ENCODE measurements around the gene CCDC78.
A peak's percentile ranks its signal among the peaks of the same experiment; 100 is the strongest.
"Not testable (repeated sequence)": the region's sequence is repeated elsewhere in the genome, so short reads cannot be mapped to it uniquely, and the experiment has no call there.

Gene CCDC78

DNA sequence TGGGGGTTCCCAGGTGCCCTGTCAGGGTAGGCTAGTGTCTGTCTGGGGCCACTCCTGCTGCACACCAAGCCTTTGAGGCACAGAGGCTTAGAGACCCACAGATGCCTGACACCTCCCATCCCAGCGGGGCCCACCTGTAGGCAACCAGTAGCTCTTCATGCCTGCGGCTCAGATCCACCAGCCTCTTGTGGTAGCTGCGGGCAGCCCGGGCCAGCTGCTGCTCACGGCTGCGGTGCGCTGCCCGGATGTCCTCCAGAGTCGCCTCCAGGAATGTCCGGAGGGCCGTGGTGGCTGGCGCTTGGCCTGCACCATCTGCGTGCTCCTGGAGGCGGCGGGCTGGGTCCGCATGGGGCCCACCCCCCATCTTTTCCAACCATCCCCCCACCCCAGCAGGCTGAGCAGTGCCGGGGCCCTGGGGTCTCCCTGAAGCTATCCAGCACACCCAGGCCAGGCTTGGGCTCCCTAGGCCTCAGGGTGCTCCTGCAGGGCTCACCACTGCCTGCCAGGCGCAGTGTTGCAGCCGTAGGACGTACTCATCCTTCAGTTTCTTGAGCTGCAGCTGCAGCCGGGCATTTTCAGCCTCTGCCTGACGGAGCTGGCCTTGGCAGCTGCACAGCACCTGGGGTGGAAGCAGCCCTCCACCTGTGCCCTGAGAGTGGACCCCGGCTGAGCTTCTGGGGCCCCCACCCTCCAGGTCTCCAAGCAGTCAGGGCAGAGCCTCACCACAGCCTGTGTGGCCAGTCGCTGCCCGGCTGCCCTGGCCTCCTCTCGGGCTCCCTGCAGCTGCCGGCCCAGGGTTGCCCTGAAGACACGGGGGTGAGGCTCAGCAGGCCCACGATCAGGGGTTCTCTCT lies 1.8 kb downstream of the CCDC78 start:
- DNase-seq (ENCODE audit: low read depth in 3 of 3): no peak

DNA sequence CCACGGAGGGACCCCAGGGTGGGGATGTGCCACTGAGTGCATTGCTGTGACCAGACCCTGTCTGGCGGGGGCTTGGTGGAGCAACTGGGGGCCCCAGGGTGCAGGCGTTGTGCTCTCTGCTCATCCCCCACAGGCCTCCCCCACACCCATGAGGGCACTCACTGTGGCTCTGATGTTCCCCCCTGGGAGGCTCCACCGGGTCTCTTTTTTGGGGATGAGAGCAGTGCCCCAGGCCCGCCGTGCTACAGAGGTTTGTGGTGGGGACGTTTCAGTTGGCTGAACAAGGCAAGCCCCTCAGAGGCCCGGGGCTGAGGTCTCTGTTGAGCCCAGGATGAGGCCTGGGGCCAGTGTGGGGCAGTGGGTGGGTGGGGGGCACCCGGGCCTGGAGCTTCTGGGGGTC lies 2.5 kb downstream of the CCDC78 start:
- no peak for DNase-seq (ENCODE audit: low read depth in 3 of 3)

DNA sequence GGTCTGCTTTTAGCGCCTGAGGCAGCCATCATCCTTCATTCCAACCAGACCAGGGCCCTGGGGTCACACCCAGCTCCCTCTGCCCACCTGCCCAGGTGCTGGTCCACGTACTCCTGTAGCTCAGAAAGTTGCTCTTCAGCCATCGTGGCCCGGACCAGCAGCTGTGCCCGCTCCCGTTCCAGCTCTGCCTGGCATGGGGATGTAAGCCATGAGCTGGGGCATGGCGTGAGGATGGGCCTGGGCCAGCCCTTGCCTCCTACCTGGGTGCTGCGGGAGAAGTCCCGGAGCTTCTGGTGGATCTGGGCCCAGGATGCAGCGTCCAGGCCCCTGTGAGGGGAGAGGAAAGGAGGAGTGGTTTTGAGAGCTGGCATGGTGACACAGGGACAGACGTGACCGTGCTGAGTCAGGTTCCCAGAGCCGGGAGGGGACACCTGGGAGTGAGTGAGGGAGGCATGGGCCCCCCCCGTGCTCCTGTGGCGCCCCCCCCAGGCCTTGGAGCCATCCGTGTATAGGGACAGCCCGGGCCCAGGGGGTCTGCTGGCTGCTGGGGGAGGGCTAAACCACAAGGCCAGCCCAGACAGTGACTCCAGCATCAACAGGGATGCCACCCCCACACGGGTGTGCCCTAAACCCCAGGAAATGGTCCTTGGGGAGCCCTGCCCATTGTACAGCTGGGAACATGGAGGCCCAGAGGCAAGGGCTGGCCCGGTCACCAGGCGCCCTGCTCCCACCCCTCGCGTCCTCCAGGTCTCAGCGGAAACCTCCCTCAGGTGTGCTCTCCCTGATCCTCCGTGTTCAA lies 3.2 kb downstream of the CCDC78 start:
- DNase-seq (ENCODE audit: low read depth in 3 of 3): no peak

DNA sequence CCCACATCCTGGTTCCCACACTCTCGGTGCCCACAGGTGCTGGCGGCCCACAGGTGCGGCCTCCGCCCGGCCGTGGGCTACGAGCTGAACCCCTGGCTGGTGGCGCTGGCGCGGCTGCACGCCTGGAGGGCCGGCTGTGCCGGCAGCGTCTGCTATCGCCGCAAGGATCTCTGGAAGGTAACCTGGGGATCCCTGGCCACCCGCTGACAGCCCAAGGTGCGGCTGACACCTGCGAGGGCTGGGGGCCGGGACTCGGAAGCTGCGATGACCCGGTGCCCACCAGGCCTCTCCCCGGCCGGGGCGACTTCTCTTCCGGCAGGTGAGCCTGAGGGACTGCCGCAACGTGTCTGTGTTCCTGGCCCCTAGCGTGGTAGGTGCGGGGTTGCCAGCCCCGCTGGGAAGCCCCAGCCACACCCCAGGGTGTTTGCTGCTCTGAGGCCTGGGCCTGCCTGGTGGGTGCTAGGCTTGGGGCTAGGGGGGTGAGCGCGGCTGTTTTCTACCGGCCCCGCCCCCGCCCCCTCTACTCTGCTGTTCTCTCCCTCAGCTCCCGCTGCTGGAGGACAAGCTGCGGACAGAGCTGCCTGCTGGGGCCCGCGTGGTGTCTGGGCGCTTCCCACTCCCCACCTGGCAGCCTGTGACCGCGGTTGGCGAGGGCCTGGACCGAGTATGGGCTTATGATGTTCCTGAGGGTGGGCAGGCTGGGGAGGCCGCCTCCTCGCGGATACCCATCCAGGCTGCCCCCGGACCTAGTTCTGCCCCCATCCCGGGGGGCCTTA lies 4.3 kb downstream of the CCDC78 start:
- DNase-seq (ENCODE audit: low read depth in 3 of 3): no peak

DNA sequence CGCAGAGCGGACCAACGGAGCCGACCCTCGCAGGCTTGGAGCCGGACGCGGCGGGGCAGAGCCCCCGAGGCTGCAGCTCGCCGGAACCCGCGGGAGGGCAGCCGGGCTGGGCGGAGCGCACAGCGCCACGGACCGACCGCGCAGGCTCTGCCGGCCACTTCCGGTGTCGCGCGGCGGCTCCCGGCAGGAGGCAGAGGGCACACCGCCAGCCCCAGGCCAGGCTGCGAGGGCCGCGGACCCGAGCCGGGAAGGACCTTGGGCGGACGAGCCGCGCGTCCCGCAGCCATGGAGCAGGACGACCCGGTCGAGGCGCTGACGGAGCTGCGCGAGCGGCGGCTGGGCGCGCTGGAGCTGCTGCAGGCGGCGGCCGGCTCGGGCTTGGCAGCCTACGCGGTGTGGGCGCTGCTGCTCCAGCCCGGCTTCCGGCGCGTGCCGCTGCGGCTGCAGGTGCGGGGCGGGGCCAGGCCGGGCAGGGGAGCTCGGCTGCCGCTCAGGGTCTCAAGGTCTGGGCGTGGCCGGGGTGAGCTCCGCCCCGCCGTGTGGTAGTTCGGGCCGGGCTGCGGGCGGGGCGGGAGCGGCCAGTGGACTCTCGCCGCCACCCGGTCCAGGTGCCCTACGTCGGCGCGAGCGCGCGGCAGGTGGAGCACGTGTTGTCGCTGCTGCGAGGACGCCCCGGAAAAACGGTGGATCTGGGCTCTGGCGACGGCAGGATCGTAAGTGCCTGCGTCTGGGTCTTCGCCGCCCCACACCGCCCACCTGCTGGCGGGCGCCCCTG lies 5.1 kb downstream of the CCDC78 start, which contains the start of gene ANTKMT:
Gene ANTKMT, plus strand, starts transcription at position 157 of the 775 bp plus-strand sequence. Its CDS starts 129 bp downstream, at position 286.
- peak in 2 of 3 experiments; percentile 42 to 68 for DNase-seq (ENCODE audit: low read depth in 3 of 3)

DNA sequence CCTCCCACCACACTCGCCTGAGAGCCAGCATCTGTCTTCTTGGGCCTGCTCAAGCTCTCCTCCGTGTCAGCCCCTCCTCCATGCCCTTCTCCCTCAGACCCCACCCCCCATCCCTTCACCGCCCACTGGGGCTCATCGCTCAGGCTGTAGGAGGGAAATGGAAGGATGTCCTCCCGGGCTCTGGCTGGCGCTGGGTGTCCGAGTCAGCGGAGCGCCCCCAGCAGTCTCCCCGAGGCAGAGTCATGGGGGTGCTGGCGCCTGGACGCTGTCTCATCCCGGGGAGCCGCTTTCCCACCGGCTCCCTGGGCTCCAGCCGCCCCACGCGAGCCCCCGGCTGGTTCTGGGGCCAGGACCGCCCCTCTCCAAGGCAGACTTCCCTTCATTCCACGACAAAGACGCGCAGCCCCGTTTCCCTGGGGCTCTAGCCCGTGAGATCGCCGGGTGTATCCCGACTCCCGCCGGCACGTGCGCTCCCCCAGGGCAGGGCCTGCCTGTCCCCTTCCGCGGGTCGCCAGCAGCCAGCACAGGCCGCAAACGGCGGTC lies 5.7 kb downstream of the CCDC78 start:
- no peak for DNase-seq (ENCODE audit: low read depth in 3 of 3)

DNA sequence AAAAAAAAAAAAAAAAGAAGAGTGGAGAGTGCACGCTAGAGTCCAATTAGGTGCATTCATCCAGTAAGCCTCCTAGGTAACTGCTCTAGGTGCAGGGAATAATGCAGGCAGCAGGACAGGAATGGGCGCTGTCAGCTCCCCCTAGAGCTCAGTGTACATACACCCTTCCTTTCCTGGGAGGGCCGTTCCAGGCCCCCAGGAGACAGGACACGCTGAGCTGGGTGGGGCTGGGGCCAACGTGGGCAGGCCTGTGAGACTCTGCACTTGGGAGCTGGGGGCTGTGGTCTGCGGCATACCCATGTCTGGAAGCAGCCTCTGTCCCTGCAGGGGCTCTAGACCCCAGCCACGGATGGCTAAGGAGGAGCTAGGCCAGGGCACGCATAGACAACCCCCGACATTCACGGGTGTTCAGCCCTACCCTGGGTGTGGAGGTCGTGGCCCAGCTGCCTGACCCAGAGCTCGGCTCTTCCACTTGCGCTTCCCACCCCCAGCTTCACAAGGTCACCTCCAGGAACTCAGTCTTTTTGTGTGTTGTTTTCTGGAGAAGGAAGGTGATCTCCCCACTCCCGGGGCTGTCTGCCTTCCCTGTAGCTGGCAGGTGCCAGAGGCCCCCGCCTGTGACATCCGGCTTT lies 6.3 kb downstream of the CCDC78 start:
- DNase-seq (ENCODE audit: low read depth in 3 of 3): no peak

DNA sequence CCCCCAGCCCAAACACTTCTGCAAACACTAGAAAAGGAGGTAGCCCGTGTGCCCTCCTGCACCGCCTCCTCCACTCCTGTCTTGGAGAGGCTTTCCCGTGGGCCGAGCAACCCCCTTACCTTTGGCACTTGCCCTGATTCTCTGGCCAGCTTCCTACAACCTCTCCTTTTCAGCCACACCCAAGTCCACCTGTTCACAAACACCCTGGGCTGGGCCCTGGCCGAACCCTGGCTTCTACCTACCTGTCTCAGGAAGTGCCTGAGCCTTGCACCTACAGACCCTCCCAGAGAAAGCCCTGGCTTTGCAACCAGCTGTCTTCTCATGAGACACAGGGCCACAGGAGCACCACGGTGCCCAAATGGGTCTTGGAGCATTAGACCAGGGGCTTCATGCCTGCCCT lies 7.3 kb downstream of the CCDC78 start:
- no peak for DNase-seq (ENCODE audit: low read depth in 3 of 3)

DNA sequence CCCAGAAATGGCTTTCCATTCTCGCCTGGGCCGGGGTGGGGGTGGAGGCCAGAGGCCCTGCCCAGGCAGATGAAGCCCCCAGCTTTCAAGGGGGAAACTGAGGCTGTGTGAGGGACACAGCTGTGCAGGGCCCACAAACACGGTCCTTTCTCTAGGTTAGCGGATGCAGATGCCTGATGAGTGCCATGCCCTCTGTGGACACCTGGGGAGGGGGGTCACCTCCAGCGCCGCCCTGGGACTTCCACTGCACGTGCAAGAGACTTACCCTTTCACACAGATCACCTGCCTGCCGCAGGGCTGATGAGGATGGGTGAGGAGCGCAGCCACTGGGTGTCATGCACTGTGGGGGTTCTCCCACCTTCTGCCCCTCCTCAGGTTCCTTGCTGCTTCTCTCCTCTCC lies 7.9 kb downstream of the CCDC78 start:
- no peak for DNase-seq (ENCODE audit: low read depth in 3 of 3)

DNA sequence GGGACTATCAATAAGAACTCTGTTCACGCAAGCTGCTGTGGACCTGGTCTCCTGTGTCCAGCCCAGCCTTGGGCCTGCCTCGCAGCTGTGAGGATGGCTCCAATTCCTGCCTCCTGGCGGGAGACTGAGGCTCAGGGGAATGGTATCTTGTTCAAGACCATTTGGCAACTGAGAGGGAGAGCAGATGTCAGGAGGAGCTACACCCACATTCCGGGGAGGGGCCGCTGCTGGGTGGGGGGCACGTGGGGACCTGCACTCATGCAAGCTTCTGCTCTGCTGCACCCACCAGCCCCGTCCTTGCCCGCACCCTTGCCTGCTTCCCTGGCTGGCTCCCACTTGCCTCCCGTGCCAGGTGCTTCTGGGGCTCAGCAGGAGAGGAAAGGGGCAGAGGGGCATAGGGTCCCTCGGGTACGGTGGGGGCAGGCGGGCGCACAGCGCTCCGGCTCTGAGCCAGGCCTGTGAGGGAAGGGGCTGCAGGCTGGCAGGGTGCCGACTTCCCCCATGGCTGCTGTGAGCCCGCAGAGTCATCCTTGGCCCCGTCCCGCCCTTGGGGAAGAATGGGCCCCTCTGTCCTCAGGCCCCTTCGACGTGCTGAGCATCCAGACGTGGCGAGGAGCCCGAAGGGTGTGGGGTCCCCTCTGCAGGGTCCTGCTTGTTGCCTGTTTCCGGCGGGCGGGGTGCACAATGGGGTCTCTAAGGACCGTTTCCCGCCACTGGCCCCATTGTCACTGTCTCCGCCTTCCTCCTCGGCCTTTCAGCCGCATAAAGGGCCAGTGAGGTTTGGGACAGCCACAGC lies 8.6 kb downstream of the CCDC78 start:
- no peak for DNase-seq (ENCODE audit: low read depth in 3 of 3)

DNA sequence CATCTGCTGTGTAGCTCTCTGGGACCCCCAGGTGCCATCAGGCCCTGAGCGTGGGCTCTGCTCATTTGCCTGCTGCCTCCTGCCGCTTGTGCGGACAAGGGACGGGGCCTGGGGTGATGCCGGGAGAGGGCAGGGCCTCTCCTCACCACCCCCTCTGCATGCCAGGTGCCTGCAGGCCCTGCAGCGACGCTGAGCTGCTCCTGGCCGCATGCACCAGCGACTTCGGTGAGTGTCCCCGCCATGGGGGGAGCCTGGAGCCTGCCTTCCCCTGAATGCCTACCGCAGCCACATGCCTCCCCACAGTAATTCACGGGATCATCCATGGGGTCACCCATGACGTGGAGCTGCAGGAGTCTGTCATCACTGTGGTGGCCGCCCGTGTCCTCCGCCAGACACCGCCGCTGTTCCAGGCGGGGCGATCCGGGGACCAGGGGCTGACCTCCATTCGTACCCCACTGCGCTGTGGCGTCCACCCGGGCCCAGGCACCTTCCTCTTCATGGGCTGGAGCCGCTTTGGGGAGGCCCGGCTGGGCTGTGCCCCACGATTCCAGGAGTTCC lies 9.4 kb downstream of the CCDC78 start:
- no peak for DNase-seq (ENCODE audit: low read depth in 3 of 3)

DNA sequence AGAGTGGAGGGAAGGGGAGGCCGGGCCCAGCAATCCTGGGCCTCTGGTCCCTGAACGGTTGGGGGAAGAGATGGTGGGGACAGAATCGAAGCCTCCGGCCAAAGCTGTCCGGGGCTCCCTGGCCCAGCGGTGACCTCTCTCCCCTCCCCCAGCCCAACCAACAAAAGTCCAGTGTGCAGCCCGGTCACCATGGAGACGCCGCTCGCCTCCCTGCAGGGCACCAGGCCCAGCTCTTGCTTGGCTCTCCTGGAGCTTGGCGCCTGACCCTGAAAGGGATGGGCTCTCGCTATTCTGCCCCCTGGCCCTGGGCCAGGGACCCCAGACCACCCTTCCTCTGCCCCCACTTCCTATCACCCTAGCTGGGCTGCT lies 10.1 kb downstream of the CCDC78 start:
- no peak for DNase-seq (ENCODE audit: low read depth in 3 of 3)

DNA sequence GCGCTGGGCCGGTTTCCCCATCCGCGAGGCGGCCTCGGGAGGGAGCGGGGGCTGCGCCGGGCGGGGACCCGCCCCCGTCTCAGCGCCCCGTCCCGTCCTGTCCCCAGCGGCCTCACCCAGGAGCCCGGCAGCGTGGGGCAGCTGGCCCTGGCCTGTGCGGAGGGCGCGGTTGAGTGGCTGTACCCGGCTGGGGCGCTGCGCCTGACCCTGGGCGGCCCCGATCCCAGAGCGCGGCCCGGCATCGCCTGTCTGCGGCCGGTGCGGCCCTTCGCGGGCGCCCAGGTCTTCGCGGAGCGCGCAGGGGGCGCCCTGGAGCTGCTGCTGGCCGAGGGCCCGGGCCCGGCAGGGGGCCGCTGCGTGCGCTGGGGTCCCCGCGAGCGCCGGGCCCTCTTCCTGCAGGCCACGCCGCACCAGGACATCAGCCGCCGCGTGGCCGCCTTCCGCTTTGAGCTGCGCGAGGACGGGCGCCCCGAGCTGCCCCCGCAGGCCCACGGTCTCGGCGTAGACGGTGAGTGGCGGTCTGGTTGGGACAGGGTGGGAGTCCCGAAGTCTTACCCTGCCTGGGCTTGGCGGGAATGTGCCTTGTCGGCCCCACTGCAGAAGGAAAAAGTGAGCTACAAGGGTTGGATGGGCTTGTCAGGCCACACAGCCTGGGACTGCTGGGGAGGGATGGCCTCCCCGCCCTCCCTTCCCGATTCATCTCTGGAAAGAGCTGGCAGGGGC lies 10.6 kb downstream of the CCDC78 start:
- DNase-seq (ENCODE audit: low read depth in 3 of 3): no peak

DNA sequence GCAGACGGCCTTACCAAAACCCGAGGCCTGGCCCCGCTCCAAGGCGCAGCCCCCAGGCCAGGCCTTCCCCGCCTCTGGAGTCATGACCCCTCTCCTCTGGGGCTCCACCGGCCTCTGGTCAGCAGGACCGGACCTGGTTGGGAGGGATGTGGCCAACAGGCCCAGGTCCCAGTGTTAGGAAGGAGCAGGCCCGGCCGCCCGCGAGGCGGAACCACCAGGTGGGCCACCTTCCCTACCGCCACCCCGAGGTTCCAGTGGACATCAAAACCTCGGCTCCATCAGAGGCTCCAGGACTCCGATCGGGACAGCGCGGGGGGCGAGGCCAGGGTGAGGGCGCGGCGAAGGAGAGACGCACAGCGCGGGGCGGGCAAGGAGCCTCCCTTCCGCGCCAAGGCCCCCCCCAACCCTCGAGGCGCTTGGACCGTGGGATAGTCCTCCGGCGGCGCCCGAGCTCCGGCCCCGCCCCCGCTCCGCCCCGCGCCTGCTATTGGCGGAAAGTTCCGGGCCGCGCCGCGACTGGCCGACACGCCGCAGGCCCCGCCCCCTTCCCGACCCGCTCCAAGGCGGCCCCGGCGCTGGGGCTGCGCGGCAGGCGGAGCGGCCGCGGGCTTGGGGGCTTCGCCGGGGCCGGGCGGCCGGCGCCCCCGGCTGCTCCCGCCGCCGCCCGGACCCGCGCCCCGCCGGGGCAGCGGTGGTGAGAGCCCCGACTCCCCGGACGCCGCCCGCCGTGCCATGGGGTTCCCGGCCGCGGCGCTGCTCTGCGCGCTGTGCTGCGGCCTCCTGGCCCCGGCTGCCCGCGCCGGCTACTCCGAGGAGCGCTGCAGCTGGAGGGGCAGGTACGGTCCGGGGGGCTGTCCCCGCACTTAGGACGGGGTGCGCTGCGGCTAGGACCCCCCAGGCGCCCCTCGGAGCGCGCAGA lies 11.4 kb downstream of the CCDC78 start, which contains the start of gene METRN:
Gene METRN, plus strand, starts transcription at position 561 of the 919 bp plus-strand sequence. Its CDS starts 172 bp downstream, at position 733.
- peak; percentile 75 to 92 (median 75) for DNase-seq (ENCODE audit: low read depth in 3 of 3)

DNA sequence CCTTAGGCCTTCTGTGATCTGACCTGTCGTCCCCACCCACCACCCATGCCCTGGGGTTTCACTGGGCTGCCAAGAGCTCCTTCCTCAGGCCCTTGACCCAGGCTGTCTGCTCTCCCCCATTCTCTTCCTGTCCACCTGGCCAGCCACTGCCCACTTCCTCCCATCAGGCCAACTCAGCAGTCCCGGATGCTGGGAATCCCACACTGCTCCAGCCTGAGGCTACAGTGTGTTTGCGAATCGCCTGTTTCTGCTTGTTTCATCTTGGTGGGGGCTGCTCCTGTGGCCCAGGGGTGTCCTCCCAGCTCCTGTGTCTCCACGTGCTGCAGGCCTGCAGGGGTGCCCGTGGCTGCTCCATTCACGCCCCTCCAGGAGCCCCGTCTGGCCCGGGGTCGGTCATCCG lies 12.2 kb downstream of the CCDC78 start:
- DNase-seq (ENCODE audit: low read depth in 3 of 3): no peak

DNA sequence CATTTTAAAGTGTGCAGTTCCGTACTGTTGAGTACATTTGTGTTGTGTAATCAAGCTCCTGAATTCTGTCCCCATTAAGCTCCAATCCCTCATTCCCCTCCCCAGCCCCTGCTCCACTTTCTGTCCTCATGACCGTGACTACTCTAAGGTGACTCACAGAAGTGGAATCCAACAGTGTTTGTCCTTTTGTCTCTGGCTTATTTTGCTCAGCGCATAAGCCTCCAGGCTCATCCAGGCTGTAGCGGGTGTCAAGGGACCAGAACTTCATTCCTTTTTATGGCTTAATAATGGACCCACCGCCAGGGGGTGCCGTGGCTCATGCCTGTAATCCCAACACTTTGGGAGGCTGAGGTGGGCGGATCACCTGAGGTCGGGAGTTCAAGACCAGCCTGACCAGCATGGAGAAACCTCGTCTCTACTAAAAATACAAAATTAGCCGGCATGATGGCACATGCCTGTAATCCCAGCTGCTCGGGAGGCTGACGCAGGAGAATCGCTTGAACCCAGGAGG lies 13.4 kb downstream of the CCDC78 start:
- not testable (repeated sequence) for DNase-seq (ENCODE audit: low read depth in 3 of 3)
